Measurements from ENCODE around the gene IGF2R.

DNA sequence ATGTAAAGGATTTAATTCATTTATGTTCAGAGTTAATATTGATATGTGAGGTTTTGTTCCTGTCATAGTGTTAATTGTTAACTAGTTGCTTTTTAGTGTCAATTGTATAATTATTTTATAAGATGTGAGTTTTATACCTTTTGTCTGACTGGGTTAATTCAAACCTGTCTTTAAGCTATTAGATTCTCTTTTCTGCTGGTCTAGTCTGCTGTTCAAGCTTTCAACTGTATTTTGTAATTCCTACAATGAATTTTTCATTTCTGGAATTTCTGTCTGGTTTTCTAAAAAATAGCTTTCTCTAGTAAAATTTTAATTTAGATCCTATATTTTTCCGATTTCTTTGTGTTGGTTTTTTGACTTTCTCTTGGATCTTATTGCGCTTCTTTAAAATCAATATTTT lies 26.5 kb downstream of the IGF2R start:
- TF ChIP-seq, protein P1, sequence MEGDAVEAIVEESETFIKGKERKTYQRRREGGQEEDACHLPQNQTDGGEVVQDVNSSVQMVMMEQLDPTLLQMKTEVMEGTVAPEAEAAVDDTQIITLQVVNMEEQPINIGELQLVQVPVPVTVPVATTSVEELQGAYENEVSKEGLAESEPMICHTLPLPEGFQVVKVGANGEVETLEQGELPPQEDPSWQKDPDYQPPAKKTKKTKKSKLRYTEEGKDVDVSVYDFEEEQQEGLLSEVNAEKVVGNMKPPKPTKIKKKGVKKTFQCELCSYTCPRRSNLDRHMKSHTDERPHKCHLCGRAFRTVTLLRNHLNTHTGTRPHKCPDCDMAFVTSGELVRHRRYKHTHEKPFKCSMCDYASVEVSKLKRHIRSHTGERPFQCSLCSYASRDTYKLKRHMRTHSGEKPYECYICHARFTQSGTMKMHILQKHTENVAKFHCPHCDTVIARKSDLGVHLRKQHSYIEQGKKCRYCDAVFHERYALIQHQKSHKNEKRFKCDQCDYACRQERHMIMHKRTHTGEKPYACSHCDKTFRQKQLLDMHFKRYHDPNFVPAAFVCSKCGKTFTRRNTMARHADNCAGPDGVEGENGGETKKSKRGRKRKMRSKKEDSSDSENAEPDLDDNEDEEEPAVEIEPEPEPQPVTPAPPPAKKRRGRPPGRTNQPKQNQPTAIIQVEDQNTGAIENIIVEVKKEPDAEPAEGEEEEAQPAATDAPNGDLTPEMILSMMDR (IDR thresholded peaks at IDR 0.05; ENCODE audit: borderline replicate concordance, extremely low read depth, low read length, poor library complexity, severe bottlenecking), result no peak
- TF ChIP-seq EZH2 (IDR thresholded peaks at IDR 0.05; ENCODE audit: borderline replicate concordance, low read depth, low read length, severe bottlenecking), result no peak
